NT2/D1 (cell line): Measurements from ENCODE around the gene NR3C2.

ENCODE experiments used
- DNase-seq: peaks from one replicate; pipeline ENCODE4 v3.0.0-alpha.2; 2011; ENCODE audit warnings: low read depth, low spot score
- H3K27me3 ChIP-seq: 2 replicates; pipeline ENCODE4 v1.6.0; 2011; ENCODE audit warnings: mild to moderate bottlenecking; ENCODE audit not compliant: insufficient read length, insufficient read depth
- H3K36me3 ChIP-seq: 2 replicates; pipeline ENCODE4 v1.6.1; 2011; ENCODE audit warnings: mild to moderate bottlenecking, low read length, mixed read lengths; ENCODE audit not compliant: insufficient read depth, insufficient read length
- H3K4me1 ChIP-seq: 2 replicates; pipeline ENCODE4 v1.5.1; 2011; ENCODE audit not compliant: insufficient read depth, insufficient read length
- H3K4me3 ChIP-seq: 2 replicates; pipeline ENCODE4 v1.5.1; 2011; ENCODE audit warnings: low read depth; ENCODE audit not compliant: insufficient read length
- H3K9ac ChIP-seq: 2 replicates; pipeline ENCODE4 v1.6.0; 2011; ENCODE audit warnings: low read depth; ENCODE audit not compliant: insufficient read length
- H3K9me3 ChIP-seq: 2 replicates; pipeline ENCODE4 v1.5.1; 2011; ENCODE audit warnings: mild to moderate bottlenecking, low read length; ENCODE audit not compliant: insufficient read depth
- SUZ12 ChIP-seq: IDR thresholded peaks from 2 replicates; pipeline ENCODE4 v1.6.1; 2011; ENCODE audit not compliant: insufficient read length, insufficient read depth; ENCODE audit errors: extremely low read depth
- YY1 ChIP-seq: IDR thresholded peaks from 2 replicates; pipeline ENCODE4 v1.6.1; 2011; ENCODE audit not compliant: insufficient read length, insufficient read depth
- ZNF274 ChIP-seq: IDR thresholded peaks from 2 replicates; pipeline ENCODE4 v1.6.1; 2011; ENCODE audit warnings: mild to moderate bottlenecking, low read depth, low read length

The NR3C2 gene

DNA sequence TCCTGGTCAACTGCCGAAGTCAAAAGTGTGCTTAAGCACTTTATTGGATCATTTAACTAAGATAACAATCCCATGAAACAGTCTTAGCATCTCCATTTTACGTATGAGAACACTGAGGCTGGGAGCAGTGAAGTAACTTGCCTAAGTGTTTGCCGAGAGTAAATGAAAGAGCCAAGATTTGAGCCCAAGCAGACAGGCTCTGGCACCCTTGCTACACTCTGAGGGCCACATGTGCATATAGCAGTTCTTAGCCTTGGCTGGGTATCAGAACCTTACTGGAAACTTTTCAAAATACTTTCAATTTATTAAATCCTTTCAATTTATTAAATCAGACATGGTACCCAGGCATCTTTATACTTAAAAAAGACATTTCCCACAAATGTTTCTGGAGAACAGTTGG, 225.9 kb downstream of the NR3C2 start:
- no peak for DNase-seq
- Histone ChIP-seq H3K36me3 (no peaks in the 10 kb centered on the region), H3K4me3 (no peak overlapping the region), H3K9me3 (no peaks in the 10 kb centered on the region), H3K4me1 (no peaks in the 10 kb centered on the region), H3K27me3 (no peaks in the 10 kb centered on the region), H3K9ac (no peak overlapping the region)
- TF ChIP-seq SUZ12, result no peak
- TF ChIP-seq ZNF274, result no peak
- TF ChIP-seq YY1, result no peak

DNA sequence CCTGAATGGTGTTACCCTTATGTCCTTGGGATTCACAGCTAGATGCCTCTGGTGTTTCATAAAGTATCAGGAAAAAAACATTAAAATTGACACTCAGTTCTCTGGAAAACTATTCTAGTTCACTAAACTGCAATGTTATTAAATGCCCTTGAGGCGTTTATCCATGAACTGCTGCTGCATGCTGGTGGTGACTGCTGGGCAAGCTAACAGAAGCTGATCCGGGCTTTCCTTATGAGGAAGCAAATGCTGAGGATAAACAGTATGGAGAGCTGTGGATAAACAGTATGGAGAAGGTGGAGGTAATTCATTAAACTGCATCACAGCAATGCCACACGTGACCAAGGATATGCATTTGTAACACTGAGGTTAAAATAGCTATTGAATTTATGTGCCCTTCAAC, 227.0 kb downstream of the NR3C2 start:
- H3K9ac ChIP-seq, result no peak overlapping the region
- no peak for DNase-seq
- no peak for TF ChIP-seq YY1
- TF ChIP-seq ZNF274, result no peak
- TF ChIP-seq SUZ12, result no peak

DNA sequence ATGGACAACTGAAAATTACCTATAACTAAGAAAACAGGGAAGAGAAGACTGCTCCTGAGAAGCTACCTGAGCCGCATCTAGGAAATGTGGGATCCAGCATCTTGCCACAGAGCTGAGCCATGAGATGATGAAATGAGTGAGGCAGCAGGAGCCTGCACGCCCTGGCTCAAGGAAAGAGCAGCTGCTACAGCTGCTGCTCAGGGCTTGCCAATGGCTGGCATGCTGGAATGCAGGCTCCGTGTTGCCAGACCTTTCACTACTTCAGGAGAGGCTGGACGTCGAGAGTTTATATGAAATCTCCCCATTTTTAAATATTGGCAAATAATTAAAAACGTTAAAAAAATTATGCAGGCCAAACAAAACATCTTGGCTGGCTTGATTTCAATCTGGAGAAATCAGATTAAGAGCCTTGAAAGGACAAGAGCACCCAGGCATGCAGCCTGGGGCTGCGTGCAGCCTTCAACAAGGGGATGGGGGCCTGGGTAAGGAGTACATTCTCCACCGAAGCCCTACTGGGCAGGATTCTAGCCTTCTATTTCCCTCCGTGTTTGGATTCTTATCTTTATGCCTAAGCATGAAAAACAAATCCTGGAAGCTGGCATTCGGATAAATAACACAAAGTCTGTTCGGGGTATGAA, 227.6 kb downstream of the NR3C2 start:
- Histone ChIP-seq H3K4me1 (no peaks in the 10 kb centered on the region), H3K9me3 (no peaks in the 10 kb centered on the region), H3K9ac (no peak overlapping the region), H3K4me3 (no peak overlapping the region), H3K27me3 (no peaks in the 10 kb centered on the region), H3K36me3 (no peaks in the 10 kb centered on the region)
- no peak for DNase-seq
- TF ChIP-seq SUZ12 (no peak), ZNF274 (no peak), YY1 (no peak)

More for the DNA sequence above, 227.0 kb downstream of the NR3C2 start:
- H3K27me3 ChIP-seq, result no peaks in the 10 kb centered on the region
- H3K4me3 ChIP-seq, result no peak overlapping the region
- H3K9me3 ChIP-seq, result no peaks in the 10 kb centered on the region
- H3K36me3 ChIP-seq, result no peaks in the 10 kb centered on the region
- H3K4me1 ChIP-seq, result no peaks in the 10 kb centered on the region

DNA sequence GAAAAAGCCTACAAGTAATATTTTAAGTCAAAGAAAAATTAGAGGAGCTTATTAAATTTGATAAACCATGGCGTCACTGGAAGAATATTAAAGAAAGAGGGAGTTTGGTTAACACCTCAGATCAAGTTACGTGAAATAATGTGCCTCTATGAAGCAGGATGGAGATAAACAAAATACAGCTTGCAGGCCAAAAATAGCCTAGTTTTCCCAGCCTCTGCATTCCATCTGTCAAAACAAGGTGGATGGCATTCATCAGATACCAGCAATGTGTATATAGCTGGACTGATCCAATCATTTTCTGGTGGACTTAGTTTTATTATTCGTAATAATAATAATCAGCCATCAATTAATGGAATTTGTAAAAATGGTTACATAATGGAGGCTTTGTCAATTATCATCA, 230.7 kb downstream of the NR3C2 start:
- no peaks in the 10 kb centered on the region for H3K36me3 ChIP-seq
- DNase-seq, result no peak
- no peaks in the 10 kb centered on the region for H3K27me3 ChIP-seq
- no peaks in the 10 kb centered on the region for H3K4me1 ChIP-seq
- no peak overlapping the region for H3K4me3 ChIP-seq
- H3K9ac ChIP-seq, result no peak overlapping the region
- no peaks in the 10 kb centered on the region for H3K9me3 ChIP-seq
- TF ChIP-seq ZNF274 (no peak), SUZ12 (no peak), YY1 (no peak)

DNA sequence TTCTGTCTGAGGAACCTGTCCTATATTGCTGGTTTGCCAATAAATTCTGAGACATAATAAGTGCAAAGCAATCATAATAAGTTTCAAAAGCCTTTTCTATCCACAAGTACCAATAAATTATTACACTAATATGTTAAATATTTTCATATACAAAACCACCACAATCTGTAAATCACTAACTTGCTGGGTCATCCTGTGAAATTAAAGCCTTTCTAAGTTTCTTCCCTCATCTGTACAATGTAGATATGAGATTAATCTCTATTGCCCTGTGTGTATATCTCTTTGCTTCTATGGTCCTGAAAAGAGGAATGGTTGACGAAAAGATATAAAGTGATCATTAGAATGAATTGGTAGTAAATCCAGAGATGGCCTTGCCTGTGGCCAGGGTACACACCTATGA, 231.6 kb downstream of the NR3C2 start:
- Histone ChIP-seq H3K4me3 (no peak overlapping the region), H3K9ac (no peak overlapping the region), H3K9me3 (no peaks in the 10 kb centered on the region), H3K36me3 (no peaks in the 10 kb centered on the region), H3K27me3 (no peaks in the 10 kb centered on the region), H3K4me1 (no peaks in the 10 kb centered on the region)
- DNase-seq, result no peak
- TF ChIP-seq ZNF274, result no peak
- TF ChIP-seq SUZ12, result no peak
- no peak for TF ChIP-seq YY1

DNA sequence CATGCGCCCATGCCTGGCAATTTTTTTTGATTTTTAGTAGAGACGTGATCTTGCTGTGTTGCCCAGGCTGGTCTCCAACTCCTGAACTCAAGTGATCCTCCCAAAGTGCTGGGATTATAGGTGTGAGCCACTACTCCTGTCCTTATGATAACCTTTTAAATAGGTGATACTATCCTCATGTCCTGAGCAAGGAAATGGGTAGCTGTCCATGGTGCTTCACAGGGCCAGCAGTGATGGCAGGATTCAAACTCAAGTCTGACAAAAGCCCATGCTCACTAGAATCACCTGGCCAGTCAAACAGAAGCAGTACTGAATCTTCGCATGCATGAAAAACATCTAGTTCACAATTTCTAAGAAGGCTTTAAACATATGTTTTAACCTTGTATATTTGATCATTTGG, 235.1 kb downstream of the NR3C2 start:
- Histone ChIP-seq H3K4me1 (no peaks in the 10 kb centered on the region), H3K36me3 (no peaks in the 10 kb centered on the region), H3K9me3 (no peaks in the 10 kb centered on the region), H3K27me3 (no peaks in the 10 kb centered on the region), H3K4me3 (no peak overlapping the region), H3K9ac (no peak overlapping the region)
- TF ChIP-seq YY1 (no peak), ZNF274 (no peak), SUZ12 (no peak)
- DNase-seq, result no peak

DNA sequence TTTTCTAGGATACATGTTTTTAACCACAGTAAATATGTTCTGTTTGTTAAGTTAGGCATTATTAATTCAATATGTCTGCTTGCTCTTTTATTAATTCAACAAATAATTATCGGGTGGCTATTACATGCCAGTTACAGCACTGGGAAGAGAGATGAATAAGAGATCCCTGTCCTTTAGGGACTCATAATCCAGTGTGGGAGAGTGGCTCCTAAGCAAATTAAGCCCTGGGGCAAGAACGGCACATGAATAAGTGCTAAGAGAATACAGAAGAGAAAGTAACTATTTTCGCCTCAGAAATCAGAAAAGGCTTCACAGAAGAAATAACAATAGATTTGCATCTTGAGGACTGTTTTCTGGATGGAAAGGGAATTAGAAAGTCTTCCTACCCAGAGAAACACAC, 236.7 kb downstream of the NR3C2 start:
- H3K4me3 ChIP-seq, result no peak overlapping the region
- no peaks in the 10 kb centered on the region for H3K9me3 ChIP-seq
- H3K9ac ChIP-seq, result no peak overlapping the region
- TF ChIP-seq ZNF274, result no peak
- TF ChIP-seq YY1, result no peak
- TF ChIP-seq SUZ12, result no peak
- no peaks in the 10 kb centered on the region for H3K4me1 ChIP-seq
- no peaks in the 10 kb centered on the region for H3K36me3 ChIP-seq
- H3K27me3 ChIP-seq, result no peaks in the 10 kb centered on the region
- DNase-seq, result no peak

DNA sequence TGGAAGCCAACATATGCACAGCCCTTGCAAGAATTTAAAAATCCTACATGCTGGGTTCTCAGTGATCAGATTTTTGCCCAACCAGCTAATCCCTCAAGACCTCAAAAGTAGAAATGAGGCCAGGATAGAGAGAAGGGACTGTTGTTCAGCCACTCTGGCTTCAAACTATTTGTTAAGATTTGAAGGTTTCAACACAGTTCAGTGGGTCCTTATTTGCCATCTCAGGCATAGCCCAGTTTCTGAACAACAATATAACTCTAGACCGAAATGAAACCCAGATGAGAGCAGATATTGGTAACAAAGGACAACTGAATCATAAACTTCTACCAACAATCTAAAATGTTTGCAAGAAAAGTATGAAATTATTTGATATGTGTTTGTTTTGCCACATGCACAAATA, 237.3 kb downstream of the NR3C2 start:
- no peak overlapping the region for H3K9ac ChIP-seq
- H3K9me3 ChIP-seq, result no peaks in the 10 kb centered on the region
- no peaks in the 10 kb centered on the region for H3K27me3 ChIP-seq
- no peak overlapping the region for H3K4me3 ChIP-seq
- no peak for DNase-seq
- H3K4me1 ChIP-seq, result no peaks in the 10 kb centered on the region
- TF ChIP-seq ZNF274 (no peak), YY1 (no peak), SUZ12 (no peak)
- no peaks in the 10 kb centered on the region for H3K36me3 ChIP-seq
